HFFc6 (cell line): Measurements from ENCODE around the gene MMP13. TPM values are rescaled to one million over a fixed set of nuclear protein-coding genes. Genes with fewer than 3 reads are reported as not detected.
A peak's percentile ranks its signal among the peaks of the same experiment; 100 is the strongest.

ENCODE experiments used
- DNase-seq: peaks from one replicate; pipeline ENCODE4 v3.0.0-alpha.2; 2018
- H3K27ac Mint-ChIP-seq: 2 replicates; pipeline ENCODE4 v1.8.0; 2020; ENCODE audit warnings: mild to moderate bottlenecking, mixed read lengths
- H3K27me3 Mint-ChIP-seq: 2 replicates; pipeline ENCODE4 v1.8.0; 2021; ENCODE audit warnings: mild to moderate bottlenecking, moderate library complexity, mixed read lengths; ENCODE audit not compliant: insufficient read depth
- H3K36me3 Mint-ChIP-seq: 2 replicates; pipeline ENCODE4 v1.8.0; 2021; ENCODE audit warnings: low read depth, mixed read lengths
- H3K4me1 Mint-ChIP-seq: 2 replicates; pipeline ENCODE4 v1.8.0; 2020; ENCODE audit warnings: low read depth, mixed read lengths
- H3K4me3 Mint-ChIP-seq: 2 replicates; pipeline ENCODE4 v1.8.0; 2020; ENCODE audit warnings: mild to moderate bottlenecking, moderate library complexity, mixed read lengths
- H3K9me3 Mint-ChIP-seq: 2 replicates; pipeline ENCODE4 v1.8.0; 2020; ENCODE audit warnings: mild to moderate bottlenecking, mixed read lengths
- CTCF ChIP-seq: fragments of 200-600 bp; sonication (generic); IDR thresholded peaks from 2 replicates; pipeline ENCODE4 v1.5.0; 2021; ENCODE audit warnings: antibody characterized with exemption, mild to moderate bottlenecking
- total RNA-seq, 6 experiments: library from RNA; stranded (reverse); fragmentation: NEBNext Ultra II Directional; extraction: Animal tissue kit (Norgen Biotek cat#: 25700); gene quantifications; 2 replicates in 1 of 6; 3 replicates in 5 of 6; pipeline ENCODE4 v1.2.3, GENCODE V29; 2021

Gene MMP13
- total RNA-seq, 6 experiments from 2014 or later, result not detected

GRCh38 chr11:102925988-102926387 is 29.5 kb downstream of the MMP13 start:
- no peak for TF ChIP-seq CTCF
- peaks cover 16% of the 10 kb centered on the region for H3K4me1 Mint-ChIP-seq
- DNase-seq, result no peak

DNA sequence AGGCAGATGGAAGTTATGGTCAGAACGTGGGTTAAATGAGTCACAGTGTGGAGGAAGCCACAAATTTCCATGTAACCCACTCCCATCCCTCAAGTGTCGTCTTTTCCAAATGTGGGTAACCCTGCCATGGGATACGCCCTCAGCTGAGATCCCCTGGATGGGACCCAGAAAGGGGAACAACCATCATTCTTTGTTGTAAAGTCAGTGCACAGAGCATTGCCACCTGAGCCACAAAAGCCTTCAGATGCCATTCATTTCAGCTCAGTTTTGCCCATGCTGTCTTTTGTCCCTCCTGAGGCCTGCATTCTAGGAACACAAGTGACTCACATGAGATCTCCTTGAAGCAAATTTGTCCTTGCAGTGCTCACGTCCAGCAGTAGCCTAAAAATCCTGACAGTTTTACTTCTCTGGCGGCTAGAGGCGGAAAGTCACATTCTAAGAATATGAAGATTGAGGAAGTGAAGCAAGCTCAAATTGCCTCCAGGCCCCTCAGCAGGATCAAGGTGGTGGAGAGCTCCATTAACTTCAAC is 30.6 kb downstream of the MMP13 start:
- no peak for TF ChIP-seq CTCF
- no peaks in the 10 kb centered on the region for H3K9me3 Mint-ChIP-seq
- H3K27ac Mint-ChIP-seq, result peak overlapping the region; percentile 47
- H3K4me1 Mint-ChIP-seq, result peaks cover 20% of the 10 kb centered on the region
- no peaks in the 10 kb centered on the region for H3K27me3 Mint-ChIP-seq
- DNase-seq, result peak; percentile 57
- H3K4me3 Mint-ChIP-seq, result peak overlapping the region; percentile 60
- H3K36me3 Mint-ChIP-seq, result no peaks in the 10 kb centered on the region

More at GRCh38 chr11:102925988-102926387, 29.5 kb downstream of the MMP13 start:
- no peak overlapping the region for H3K4me3 Mint-ChIP-seq
- no peak overlapping the region for H3K27ac Mint-ChIP-seq
- H3K36me3 Mint-ChIP-seq, result no peaks in the 10 kb centered on the region
- no peaks in the 10 kb centered on the region; the same call in 1 of the 2 replicates for H3K27me3 Mint-ChIP-seq
- H3K9me3 Mint-ChIP-seq, result no peaks in the 10 kb centered on the region

GRCh38 chr11:102921587-102922220 is 33.8 kb downstream of the MMP13 start:
- no peak overlapping the region for H3K27ac Mint-ChIP-seq
- no peaks in the 10 kb centered on the region for H3K9me3 Mint-ChIP-seq
- no peak for TF ChIP-seq CTCF
- H3K4me3 Mint-ChIP-seq, result no peak overlapping the region
- no peak for DNase-seq
- H3K36me3 Mint-ChIP-seq, result no peaks in the 10 kb centered on the region
- peaks cover 21% of the 10 kb centered on the region for H3K4me1 Mint-ChIP-seq
- H3K27me3 Mint-ChIP-seq, result no peaks in the 10 kb centered on the region

- H3K4me1 Mint-ChIP-seq, result peaks cover 18% of the 10 kb centered on the region
- H3K27ac Mint-ChIP-seq, result no peak overlapping the region
- no peak for TF ChIP-seq CTCF
- DNase-seq, result no peak
- H3K36me3 Mint-ChIP-seq, result no peaks in the 10 kb centered on the region
- no peak overlapping the region for H3K4me3 Mint-ChIP-seq
- no peaks in the 10 kb centered on the region for H3K9me3 Mint-ChIP-seq
- H3K27me3 Mint-ChIP-seq, result no peaks in the 10 kb centered on the region
Observed at GRCh38 chr11:102920118-102920684, 35.3 kb downstream of the MMP13 start.

- Mint-ChIP-seq H3K27me3 (no peaks in the 10 kb centered on the region), H3K4me1 (peaks cover 21% of the 10 kb centered on the region), H3K9me3 (no peaks in the 10 kb centered on the region), H3K4me3 (no peak overlapping the region), H3K36me3 (no peaks in the 10 kb centered on the region), H3K27ac (no peak overlapping the region)
- DNase-seq, result no peak
- peak; percentile 58; the same call in 1 of the 2 replicates for TF ChIP-seq CTCF
Observed at GRCh38 chr11:102915044-102915375, 40.5 kb downstream of the MMP13 start.
